ENCODE results near the gene DKKL1. TPM values are rescaled to one million over a fixed set of nuclear protein-coding genes. Genes with fewer than 3 reads are reported as not detected.

DKKL1 gene
- total and polyA plus RNA-seq, 2 experiments from 2014 or later, result 0.76 to 2.9 TPM

DNA sequence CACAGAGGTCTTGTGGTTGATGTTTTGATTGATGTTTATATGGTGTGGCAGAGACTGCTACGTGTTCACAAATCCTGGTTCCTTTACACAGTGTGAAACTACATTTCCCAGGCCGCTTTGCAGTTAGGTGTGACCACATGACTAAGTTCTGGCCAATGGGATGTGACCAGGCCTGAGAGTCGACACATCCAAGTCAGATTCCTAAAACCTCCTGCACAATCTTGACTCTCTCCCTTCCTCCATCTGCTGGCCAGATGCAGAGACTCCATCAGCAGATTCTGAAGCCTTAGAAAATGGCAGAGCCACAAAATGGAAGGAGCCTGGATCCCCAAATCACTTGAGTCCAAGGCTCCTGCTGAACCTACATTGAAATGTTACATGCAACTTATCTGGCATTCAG lies 15.8 kb upstream of the DKKL1 start:
- Mint-ChIP-seq H3K36me3 (ENCODE audit: low read depth) (peaks cover 97% of the 10 kb centered on the region), H3K4me3 (no peak overlapping the region; the same call in 2 of the 3 replicates)

DNA sequence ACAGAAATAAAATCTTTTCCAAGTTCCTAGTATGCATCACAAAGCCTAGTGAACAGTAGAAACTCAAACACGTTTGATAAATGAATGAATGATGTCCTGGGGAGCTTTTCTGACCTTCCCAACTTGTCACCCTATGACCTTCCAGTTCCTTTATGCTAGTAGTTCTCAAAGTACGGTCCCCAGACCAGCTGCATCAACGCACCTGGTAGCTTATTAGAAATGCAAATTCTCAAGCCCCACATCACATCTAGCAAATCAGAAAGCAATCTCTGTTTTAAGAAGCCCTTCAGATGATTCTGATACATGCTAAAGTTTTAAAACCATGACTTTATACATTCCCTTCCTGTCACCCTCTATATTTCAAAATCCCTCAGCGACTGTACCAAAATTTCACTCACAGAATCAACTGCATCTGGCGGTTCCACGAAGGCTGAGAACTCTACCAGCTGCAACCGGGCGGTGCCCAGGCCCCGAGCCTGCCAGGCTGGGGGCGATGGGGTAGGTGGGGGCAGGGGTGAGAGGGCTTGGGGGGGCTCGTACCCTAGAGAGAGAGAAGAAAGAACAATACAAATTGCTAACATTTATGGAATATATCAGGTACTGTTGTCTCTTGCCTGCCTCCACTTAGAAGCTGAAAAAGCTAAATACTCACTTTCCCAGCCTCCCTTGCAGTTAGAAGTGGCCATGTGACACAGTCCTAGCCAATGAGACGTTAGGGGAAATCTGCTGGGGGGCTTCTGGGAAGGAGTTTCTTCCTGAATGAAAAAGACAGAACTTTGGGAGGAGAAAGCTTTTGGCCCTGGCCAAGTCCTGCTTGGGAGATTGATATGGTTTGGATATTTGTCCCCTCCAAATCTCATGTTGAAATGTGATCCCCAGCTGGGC lies 15.1 kb upstream of the DKKL1 start:
- Histone ChIP-seq H3K36me3 (ENCODE audit: insufficient read depth) (peaks cover 60% of the 10 kb centered on the region), H2AFZ (no peak overlapping the region), H3K27me3 (ENCODE audit: insufficient read depth) (no peaks in the 10 kb centered on the region), H3K4me2 (no peak overlapping the region), H3F3A (replicated peaks; ENCODE audit: low read depth) (0 out of 2 replicates have a peak, but pooled peaks cover 12% of the 10 kb centered on the region), H3K4me1 (ENCODE audit: insufficient read depth) (no peaks in the 10 kb centered on the region), H3K9me2 (ENCODE audit: insufficient read depth) (no peaks in the 10 kb centered on the region), H4K20me1 (replicated peaks; ENCODE audit: insufficient read depth) (peaks cover 6% of the 10 kb centered on the region; the same call in 1 of the 2 replicates), H3K4me3 (no peak overlapping the region), H3K79me2 (replicated peaks; ENCODE audit: insufficient read depth) (peaks cover 3% of the 10 kb centered on the region), H3K27ac (ENCODE audit: low read depth) (no peak overlapping the region)
- no peak overlapping the region for H3K4me3 Mint-ChIP-seq
- peak; percentile 16; the same call in 1 of the 3 replicates for ATAC-seq
- peaks cover 6% of the 10 kb centered on the region; the same call in 2 of the 3 replicates for H3K4me1 Mint-ChIP-seq
- 0 out of 3 replicates have a peak, but pooled peaks cover 3% of the 10 kb centered on the region for H3K9me3 Mint-ChIP-seq
- H3K27me3 Mint-ChIP-seq (ENCODE audit: insufficient read depth, low read depth, poor library complexity), result peaks cover 19% of the 10 kb centered on the region
- peak overlapping the region; percentile 53; the same call in 1 of the 2 replicates for H3K27ac Mint-ChIP-seq
- DNase-seq (ENCODE audit: low spot score), result no peak
- peaks cover 97% of the 10 kb centered on the region for H3K36me3 Mint-ChIP-seq (ENCODE audit: low read depth)
- TF ChIP-seq POLR2AphosphoS5 (IDR thresholded peaks at IDR 0.05; ENCODE audit: low read depth), result no peak
- TF ChIP-seq EZH2phosphoT487 (IDR thresholded peaks at IDR 0.05; ENCODE audit: unreplicated experiment), result no peak
- no peak for TF ChIP-seq ZNF114 (CRISPR knock-in tag; IDR thresholded peaks at IDR 0.05)
- TF ChIP-seq JUNB (IDR thresholded peaks at IDR 0.05; ENCODE audit: unreplicated experiment), result no peak
- TF ChIP-seq, protein P1, sequence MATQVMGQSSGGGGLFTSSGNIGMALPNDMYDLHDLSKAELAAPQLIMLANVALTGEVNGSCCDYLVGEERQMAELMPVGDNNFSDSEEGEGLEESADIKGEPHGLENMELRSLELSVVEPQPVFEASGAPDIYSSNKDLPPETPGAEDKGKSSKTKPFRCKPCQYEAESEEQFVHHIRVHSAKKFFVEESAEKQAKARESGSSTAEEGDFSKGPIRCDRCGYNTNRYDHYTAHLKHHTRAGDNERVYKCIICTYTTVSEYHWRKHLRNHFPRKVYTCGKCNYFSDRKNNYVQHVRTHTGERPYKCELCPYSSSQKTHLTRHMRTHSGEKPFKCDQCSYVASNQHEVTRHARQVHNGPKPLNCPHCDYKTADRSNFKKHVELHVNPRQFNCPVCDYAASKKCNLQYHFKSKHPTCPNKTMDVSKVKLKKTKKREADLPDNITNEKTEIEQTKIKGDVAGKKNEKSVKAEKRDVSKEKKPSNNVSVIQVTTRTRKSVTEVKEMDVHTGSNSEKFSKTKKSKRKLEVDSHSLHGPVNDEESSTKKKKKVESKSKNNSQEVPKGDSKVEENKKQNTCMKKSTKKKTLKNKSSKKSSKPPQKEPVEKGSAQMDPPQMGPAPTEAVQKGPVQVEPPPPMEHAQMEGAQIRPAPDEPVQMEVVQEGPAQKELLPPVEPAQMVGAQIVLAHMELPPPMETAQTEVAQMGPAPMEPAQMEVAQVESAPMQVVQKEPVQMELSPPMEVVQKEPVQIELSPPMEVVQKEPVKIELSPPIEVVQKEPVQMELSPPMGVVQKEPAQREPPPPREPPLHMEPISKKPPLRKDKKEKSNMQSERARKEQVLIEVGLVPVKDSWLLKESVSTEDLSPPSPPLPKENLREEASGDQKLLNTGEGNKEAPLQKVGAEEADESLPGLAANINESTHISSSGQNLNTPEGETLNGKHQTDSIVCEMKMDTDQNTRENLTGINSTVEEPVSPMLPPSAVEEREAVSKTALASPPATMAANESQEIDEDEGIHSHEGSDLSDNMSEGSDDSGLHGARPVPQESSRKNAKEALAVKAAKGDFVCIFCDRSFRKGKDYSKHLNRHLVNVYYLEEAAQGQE (IDR thresholded peaks at IDR 0.05; ENCODE audit: unreplicated experiment), result no peak

More for the DNA sequence above, 15.8 kb upstream of the DKKL1 start:
- no peak overlapping the region for H2AFZ ChIP-seq
- 0 out of 2 replicates have a peak, but pooled peaks cover 12% of the 10 kb centered on the region for H3F3A ChIP-seq (replicated peaks; ENCODE audit: low read depth)
- Mint-ChIP-seq H3K4me1 (peaks cover 6% of the 10 kb centered on the region; the same call in 2 of the 3 replicates), H3K27ac (peak overlapping the region; percentile 53; the same call in 1 of the 2 replicates), H3K27me3 (ENCODE audit: insufficient read depth, low read depth, poor library complexity) (peaks cover 15% of the 10 kb centered on the region), H3K9me3 (peaks cover 3% of the 10 kb centered on the region; the same call in 1 of the 3 replicates)
- no peaks in the 10 kb centered on the region for H3K4me1 ChIP-seq (ENCODE audit: insufficient read depth)
- DNase-seq (ENCODE audit: low spot score), result peak; percentile 85
- H3K27me3 ChIP-seq (ENCODE audit: insufficient read depth), result no peaks in the 10 kb centered on the region
- peaks cover 6% of the 10 kb centered on the region; the same call in 1 of the 2 replicates for H4K20me1 ChIP-seq (replicated peaks; ENCODE audit: insufficient read depth)
- TF ChIP-seq EZH2 (IDR thresholded peaks at IDR 0.05; ENCODE audit: low read depth, unreplicated experiment), result no peak
- TF ChIP-seq, protein P2, sequence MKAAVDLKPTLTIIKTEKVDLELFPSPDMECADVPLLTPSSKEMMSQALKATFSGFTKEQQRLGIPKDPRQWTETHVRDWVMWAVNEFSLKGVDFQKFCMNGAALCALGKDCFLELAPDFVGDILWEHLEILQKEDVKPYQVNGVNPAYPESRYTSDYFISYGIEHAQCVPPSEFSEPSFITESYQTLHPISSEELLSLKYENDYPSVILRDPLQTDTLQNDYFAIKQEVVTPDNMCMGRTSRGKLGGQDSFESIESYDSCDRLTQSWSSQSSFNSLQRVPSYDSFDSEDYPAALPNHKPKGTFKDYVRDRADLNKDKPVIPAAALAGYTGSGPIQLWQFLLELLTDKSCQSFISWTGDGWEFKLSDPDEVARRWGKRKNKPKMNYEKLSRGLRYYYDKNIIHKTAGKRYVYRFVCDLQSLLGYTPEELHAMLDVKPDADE (IDR thresholded peaks at IDR 0.05), result peak; percentile 44
- TF ChIP-seq, protein P3, sequence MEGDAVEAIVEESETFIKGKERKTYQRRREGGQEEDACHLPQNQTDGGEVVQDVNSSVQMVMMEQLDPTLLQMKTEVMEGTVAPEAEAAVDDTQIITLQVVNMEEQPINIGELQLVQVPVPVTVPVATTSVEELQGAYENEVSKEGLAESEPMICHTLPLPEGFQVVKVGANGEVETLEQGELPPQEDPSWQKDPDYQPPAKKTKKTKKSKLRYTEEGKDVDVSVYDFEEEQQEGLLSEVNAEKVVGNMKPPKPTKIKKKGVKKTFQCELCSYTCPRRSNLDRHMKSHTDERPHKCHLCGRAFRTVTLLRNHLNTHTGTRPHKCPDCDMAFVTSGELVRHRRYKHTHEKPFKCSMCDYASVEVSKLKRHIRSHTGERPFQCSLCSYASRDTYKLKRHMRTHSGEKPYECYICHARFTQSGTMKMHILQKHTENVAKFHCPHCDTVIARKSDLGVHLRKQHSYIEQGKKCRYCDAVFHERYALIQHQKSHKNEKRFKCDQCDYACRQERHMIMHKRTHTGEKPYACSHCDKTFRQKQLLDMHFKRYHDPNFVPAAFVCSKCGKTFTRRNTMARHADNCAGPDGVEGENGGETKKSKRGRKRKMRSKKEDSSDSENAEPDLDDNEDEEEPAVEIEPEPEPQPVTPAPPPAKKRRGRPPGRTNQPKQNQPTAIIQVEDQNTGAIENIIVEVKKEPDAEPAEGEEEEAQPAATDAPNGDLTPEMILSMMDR (conservative IDR thresholded peaks at IDR 0.05; ENCODE audit: low read depth in 2 of 2), result peak; percentile 38 to 50; a peak in 3 of 4 replicates
- TF ChIP-seq JUNB (IDR thresholded peaks at IDR 0.05; ENCODE audit: unreplicated experiment), result no peak
- TF ChIP-seq ZNF114 (CRISPR knock-in tag; IDR thresholded peaks at IDR 0.05), result no peak
- TF ChIP-seq CREB1 (CRISPR knock-in tag; IDR thresholded peaks at IDR 0.05; ENCODE audit: low read depth), result 0 out of 2 replicates have a peak, but pooled peaks have one; percentile 35
- TF ChIP-seq EZH2phosphoT487 (IDR thresholded peaks at IDR 0.05; ENCODE audit: unreplicated experiment), result no peak
- TF ChIP-seq NANOG (IDR thresholded peaks at IDR 0.05; ENCODE audit: borderline replicate concordance), result no peak
- no peak for TF ChIP-seq POLR2AphosphoS5 (IDR thresholded peaks at IDR 0.05; ENCODE audit: low read depth)
- peaks cover 62% of the 10 kb centered on the region for H3K36me3 ChIP-seq (ENCODE audit: insufficient read depth)
- no peak overlapping the region for H3K4me3 ChIP-seq
- H3K4me2 ChIP-seq, result no peak overlapping the region
- no peaks in the 10 kb centered on the region for H3K9me2 ChIP-seq (ENCODE audit: insufficient read depth)
- H3K79me2 ChIP-seq (replicated peaks; ENCODE audit: insufficient read depth), result peaks cover 3% of the 10 kb centered on the region
- ATAC-seq, result peak; percentile 93
- H3K27ac ChIP-seq (ENCODE audit: low read depth), result no peak overlapping the region

All from GM23338 (cell line).